H1 (cell line): Measurements from ENCODE around the gene SCAF1.

Experiments
- CTCF ChIP-seq, 3 experiments: IDR thresholded peaks; 1 replicate in 2 of 3; 2 replicates in 1 of 3; pipeline versions ENCODE4 v1.5.1 to v1.6.1; 2011; ENCODE audit warnings: low read length in 3 of 3, mild to moderate bottlenecking in 3 of 3, inconsistent platforms in 2 of 3, low read depth in 1 of 3, moderate library complexity in 1 of 3; ENCODE audit not compliant: insufficient read depth in 1 of 3; ENCODE audit errors: control extremely low read depth in 1 of 3
- EP300 ChIP-seq, 2 experiments: IDR thresholded peaks; 1 replicate in 1 of 2; 2 replicates in 1 of 2; pipeline ENCODE4 v1.6.1; 2011 to 2012; ENCODE audit warnings: low read depth in 2 of 2, low read length in 2 of 2, mild to moderate bottlenecking in 2 of 2, borderline replicate concordance in 1 of 2, inconsistent platforms in 1 of 2, moderate library complexity in 1 of 2
- GABPA ChIP-seq: IDR thresholded peaks from 2 replicates; pipeline ENCODE4 v1.6.1; 2011; ENCODE audit warnings: mild to moderate bottlenecking, low read length, moderate library complexity, borderline replicate concordance; ENCODE audit not compliant: insufficient read depth
- RBBP5 ChIP-seq: IDR thresholded peaks from 2 replicates; pipeline ENCODE4 v1.7.1; 2012; ENCODE audit warnings: low read depth, mild to moderate bottlenecking, inconsistent platforms, low read length, moderate library complexity, borderline replicate concordance
- YY1 ChIP-seq: IDR thresholded peaks from 2 replicates; pipeline ENCODE4 v1.6.1; 2011; ENCODE audit warnings: low read depth, mild to moderate bottlenecking, low read length
- ZNF274 ChIP-seq: IDR thresholded peaks from 2 replicates; pipeline ENCODE4 v1.7.0; 2012; ENCODE audit warnings: low read length, borderline replicate concordance; ENCODE audit errors: extremely low read depth

GRCh38 chr19:49653466-49653806, 11.4 kb downstream of the SCAF1 start:
- TF ChIP-seq GABPA, result no peak
- TF ChIP-seq EP300 (IDR thresholded peaks at IDR 0.05; ENCODE audit: borderline replicate concordance in 1 of 2, low read depth in 2 of 2, low read length in 2 of 2), result no peak
- no peak for TF ChIP-seq RBBP5
- TF ChIP-seq ZNF274, result no peak
- no peak for TF ChIP-seq CTCF (IDR thresholded peaks at IDR 0.05; ENCODE audit: control extremely low read depth in 1 of 3, insufficient read depth in 1 of 3, low read depth in 1 of 3, low read length in 3 of 3)
- no peak for TF ChIP-seq YY1
